Measurements from ENCODE around the gene GALM. TPM values are rescaled to one million over a fixed set of nuclear protein-coding genes. Genes with fewer than 3 reads are reported as not detected.

Gene GALM
- total and polyA plus RNA-seq, 2 of the 13 experiments (the other 11 are each of a cell fraction or from before 2014, with no cell fraction given): 65.5 to 90.0 TPM

DNA sequence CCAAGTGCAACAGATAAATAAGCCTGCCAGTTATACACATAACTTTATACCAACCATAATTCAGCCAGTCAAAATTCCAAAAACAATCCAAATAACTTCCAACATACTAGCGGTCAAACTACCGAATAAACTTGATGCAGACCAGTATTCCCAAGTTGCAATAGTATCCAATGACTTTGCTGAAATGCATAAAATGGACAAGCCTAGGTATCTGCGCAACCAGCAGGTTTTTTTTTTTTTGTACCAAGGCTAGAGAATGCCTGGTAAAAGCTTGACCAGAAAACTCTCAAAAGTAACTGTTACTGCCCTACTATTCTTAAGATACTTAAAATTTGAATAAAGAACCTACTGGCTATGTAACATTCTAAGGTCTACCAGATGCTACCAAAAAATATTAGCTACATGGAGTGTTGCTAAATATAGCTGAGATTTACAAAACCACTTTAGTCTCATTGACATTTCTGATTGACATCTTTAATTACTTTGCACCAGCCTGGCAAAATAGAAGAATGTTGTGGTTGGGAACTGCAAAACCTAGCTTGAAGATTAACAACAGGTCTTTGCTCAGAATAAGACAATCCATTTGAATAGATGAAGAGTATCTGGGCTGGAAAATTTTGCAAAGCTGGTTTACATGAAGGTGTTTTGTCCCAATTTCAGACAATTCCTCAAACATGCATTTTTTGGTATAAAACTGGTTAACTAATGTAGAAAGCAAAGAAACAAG, 77.9 kb downstream of the GALM start:
- no peak for ATAC-seq
- in situ Hi-C loops (cut with HindIII; ENCODE audit: extremely low pct_ligation_motif_present, low pct_unique_long_range_greater_than_20kb): loop anchor here (25.0 kb wide), 1 partner anchor 432 kb away; no protein-coding TSS in a partner anchor
- no TSS peak for BruUV-seq (replicated peaks)

More for the DNA sequence above, 77.9 kb downstream of the GALM start:
- peaks cover 65% of the 10 kb centered on the region for H4K20me1 ChIP-seq (ENCODE audit: insufficient read depth, low read length)
- no peak for FAIRE-seq
- intact Hi-C loops (cut with micrococcal nuclease; ENCODE audit: unreplicated experiment): loop anchor here (5.0 to 10.0 kb wide), 2 partner anchors 91 to 427 kb away; no protein-coding TSS in a partner anchor
- POLR2A ChIA-PET: interaction anchor here (0.7 to 5.2 kb wide), 5 partner anchors 7 to 201 kb away, joined by 3 to 59 read pairs (median 4); partner anchors contain the start of gene SRSF7
- DNase-seq (ENCODE audit: low spot score): no peak
- H3K4me1 ChIP-seq (ENCODE audit: insufficient read depth, low read length): peaks cover 84% of the 10 kb centered on the region
- no peak overlapping the region for H3K4me2 ChIP-seq (ENCODE audit: low read depth, low read length)
- H3K4me3 ChIP-seq (replicated peaks in 1 of 3; ENCODE audit: insufficient read depth in 1 of 3, low read depth in 2 of 3, low read length in 3 of 3): no peak overlapping the region
- CTCF ChIA-PET (ENCODE audit: low intra/inter-chr PET ratio, low total read pairs): no interaction called here
- H3K27ac ChIP-seq (ENCODE audit: extremely low read length, insufficient read depth, low read length): no peak overlapping the region
- H3K79me2 ChIP-seq (ENCODE audit: insufficient read depth, low read length): peaks cover 47% of the 10 kb centered on the region
- TF ChIP-seq POLR2A (IDR thresholded peaks at IDR 0.05; ENCODE audit: insufficient read depth in 1 of 2, low read depth in 2 of 2, low read length in 2 of 2) (peak in 1 of 2 experiments; percentile 16; a peak in 1 of 4 replicates), MAZ (IDR thresholded peaks at IDR 0.05; ENCODE audit: borderline replicate concordance, low read depth, low read length) (no peak), MAZ (CRISPR knock-in tag; IDR thresholded peaks at IDR 0.05; ENCODE audit: low read depth) (no peak), HNRNPL (IDR thresholded peaks at IDR 0.05; ENCODE audit: low read depth, low read length) (no peak), ZNF780A (CRISPR knock-in tag; IDR thresholded peaks at IDR 0.05) (no peak), RBFOX2 (IDR thresholded peaks at IDR 0.05; ENCODE audit: low read depth, low read length) (0 out of 2 replicates have a peak, but pooled peaks have one; percentile 46), AGO2 (optimal IDR thresholded peaks at IDR 0.05; ENCODE audit: low read depth, low read length) (peak; percentile 48), TRIM24 (CRISPR knock-in tag; IDR thresholded peaks at IDR 0.05) (no peak), MBD4 (IDR thresholded peaks at IDR 0.05; ENCODE audit: borderline replicate concordance, low read length) (peak; percentile 75; the same call in 1 of the 2 replicates)
- TF ChIP-seq, protein P1, sequence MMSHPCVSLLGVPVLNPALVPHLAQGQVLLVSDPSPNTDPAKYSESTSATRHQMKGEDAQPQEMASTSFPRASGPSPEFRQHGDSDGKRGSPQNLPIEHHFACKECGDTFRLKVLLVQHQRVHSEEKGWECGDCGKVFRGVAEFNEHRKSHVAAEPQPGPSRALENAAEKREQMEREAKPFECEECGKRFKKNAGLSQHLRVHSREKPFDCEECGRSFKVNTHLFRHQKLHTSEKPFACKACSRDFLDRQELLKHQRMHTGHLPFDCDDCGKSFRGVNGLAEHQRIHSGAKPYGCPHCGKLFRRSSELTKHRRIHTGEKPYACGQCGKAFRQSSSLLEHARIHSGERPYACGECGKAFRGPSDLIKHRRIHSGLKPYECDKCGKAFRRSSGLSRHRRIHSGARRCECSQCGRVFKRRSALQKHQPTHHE (CRISPR knock-in tag; IDR thresholded peaks at IDR 0.05; ENCODE audit: borderline replicate concordance): no peak
- H3K9ac ChIP-seq (ENCODE audit: insufficient read depth, low read depth, low read length): no peak overlapping the region
- WGBS (ENCODE audit: low lambda C conversion rate): 98% methylated on average over 3 of the region's 3 CpGs
- no peaks in the 10 kb centered on the region for H3K27me3 ChIP-seq (ENCODE audit: control insufficient read depth in 1 of 2, insufficient read depth in 2 of 2, low read length in 2 of 2)
- peaks cover 15 to 54% of the 10 kb centered on the region in 2 experiments for H3K36me3 ChIP-seq (replicated peaks in 1 of 2; ENCODE audit: control insufficient read depth in 1 of 2, insufficient read depth in 2 of 2, low read length in 2 of 2)
- no peak overlapping the region for H2AFZ ChIP-seq (ENCODE audit: low read length)
- no peaks in the 10 kb centered on the region for H3K9me3 ChIP-seq (ENCODE audit: low read length)

All from HepG2 (cell line).